HepG2 (cell line): Measurements from ENCODE around the gene UBTF. TPM values are rescaled to one million over a fixed set of nuclear protein-coding genes. Genes with fewer than 3 reads are reported as not detected.
A peak's percentile ranks its signal among the peaks of the same experiment; 100 is the strongest.

Experiments
- ATAC-seq: fragments of 200-7000 bp; cut with Tn5 transposase; 3 replicates; pipeline ENCODE4 v1.9.1; 2020; ENCODE audit warnings: mild to moderate bottlenecking, moderate library complexity
- BruUV-seq: library from RNA; stranded (reverse); fragments of 400-500 nt; replicated peaks from 2 replicates; lab custom pipeline; 2021; lab: Mats Ljungman, UMichigan
- CTCF ChIA-PET: fragments of 300-600 bp; formaldehyde crosslinking; extraction: SDS; loops from one replicate; lab custom pipeline; 2021; ENCODE audit warnings: low total read pairs, inconsistent platforms, low intra/inter-chr PET ratio; lab: Yijun Ruan, JAX
- POLR2A ChIA-PET: fragments of 350-600 bp; sonication (Branson Sonifier 250); formaldehyde crosslinking; loops from one replicate; lab custom pipeline; 2020; ENCODE audit warnings: antibody characterized with exemption, inconsistent platforms; lab: Yijun Ruan, JAX
- DNase-seq: peaks from one replicate; pipeline ENCODE4 v3.0.0-alpha.2; 2015; ENCODE audit warnings: low spot score
- FAIRE-seq: peaks from 3 replicates; lab custom pipeline; 2011; peaks lifted over from hg19 to GRCh38; lab: Jason Lieb, UNC
- H2AFZ ChIP-seq: one replicate; pipeline ENCODE4 v1.6.1; 2011; ENCODE audit warnings: low read length, inconsistent platforms
- H3K27ac ChIP-seq: fragments of 300-600 bp; 3 replicates; pipeline ENCODE4 v1.8.0; 2011; ENCODE audit warnings: mixed run types, mild to moderate bottlenecking, mixed read lengths, low read length, inconsistent platforms; ENCODE audit not compliant: insufficient read depth; ENCODE audit errors: extremely low read length
- H3K27me3 ChIP-seq, 2 experiments: fragments of 200-600 bp in 1 of 2; 2 replicates in 1 of 2; 3 replicates in 1 of 2; pipeline versions ENCODE4 v1.6.0 to v1.8.0; 2011; ENCODE audit warnings: low read length in 2 of 2, mild to moderate bottlenecking in 2 of 2, moderate library complexity in 2 of 2, inconsistent platforms in 1 of 2; ENCODE audit not compliant: insufficient read depth in 2 of 2, control insufficient read depth in 1 of 2
- H3K36me3 ChIP-seq, 2 experiments: fragments of 200-600 bp in 1 of 2; replicated peaks in 1 of 2; 2 replicates in 1 of 2; 3 replicates in 1 of 2; pipeline versions ENCODE4 v1.5.1 to v1.8.0; 2011; ENCODE audit warnings: low read length in 2 of 2, inconsistent platforms in 1 of 2; ENCODE audit not compliant: insufficient read depth in 2 of 2, control insufficient read depth in 1 of 2
- H3K4me1 ChIP-seq: 2 replicates; pipeline ENCODE4 v1.5.1; 2012; ENCODE audit warnings: low read length, inconsistent platforms; ENCODE audit not compliant: insufficient read depth
- H3K4me2 ChIP-seq: 2 replicates; pipeline ENCODE4 v1.6.0; 2011; ENCODE audit warnings: low read depth, low read length, inconsistent platforms
- H3K4me3 ChIP-seq, 3 experiments: fragments of 200-600 bp in 1 of 3; sonication (generic), shearing (Covaris generic) in 1 of 3; replicated peaks in 1 of 3; 2 replicates each; pipeline ENCODE4 v1.5.1; 2011 to 2016; ENCODE audit warnings: low read length in 3 of 3, inconsistent platforms in 2 of 3, low read depth in 2 of 3, mild to moderate bottlenecking in 2 of 3, control low read depth in 1 of 3, mixed read lengths in 1 of 3; ENCODE audit not compliant: insufficient read depth in 1 of 3
- H3K79me2 ChIP-seq: one replicate; pipeline ENCODE4 v1.6.1; 2011; ENCODE audit warnings: low read length, inconsistent platforms; ENCODE audit not compliant: insufficient read depth
- H3K9ac ChIP-seq: 2 replicates; pipeline ENCODE4 v1.6.0; 2011; ENCODE audit warnings: mild to moderate bottlenecking, low read depth, low read length, inconsistent platforms; ENCODE audit not compliant: insufficient read depth
- H3K9me3 ChIP-seq: 2 replicates; pipeline ENCODE4 v1.5.1; 2012; ENCODE audit warnings: mild to moderate bottlenecking, low read length
- H4K20me1 ChIP-seq: 2 replicates; pipeline ENCODE4 v1.6.0; 2011; ENCODE audit warnings: inconsistent platforms, mild to moderate bottlenecking, low read length, moderate library complexity; ENCODE audit not compliant: insufficient read depth
- CEBPB ChIP-seq: IDR thresholded peaks from 2 replicates; pipeline ENCODE4 v1.6.1; 2011; ENCODE audit warnings: low read depth, low read length, improper control_type of control experiment, borderline replicate concordance
- POLR2A ChIP-seq, 2 experiments: IDR thresholded peaks; 2 replicates each; pipeline ENCODE4 v1.6.1; 2011; ENCODE audit warnings: low read depth in 2 of 2, low read length in 2 of 2, mild to moderate bottlenecking in 1 of 2, moderate library complexity in 1 of 2; ENCODE audit not compliant: insufficient read depth in 1 of 2
- SNAI1 ChIP-seq: sonication (generic); formaldehyde crosslinking; IDR thresholded peaks from 2 replicates; pipeline ENCODE4 v1.5.0; 2020; ENCODE audit warnings: mild to moderate bottlenecking, missing genetic modification reagents, borderline replicate concordance
- ZFAT ChIP-seq: sonication (generic); formaldehyde crosslinking; conservative IDR thresholded peaks from 2 replicates; pipeline ENCODE4 v1.8.1; 2023; ENCODE audit warnings: missing genetic modification reagents, inconsistent platforms
- ZNF605 ChIP-seq: sonication (generic); formaldehyde crosslinking; IDR thresholded peaks from 2 replicates; pipeline ENCODE4 v1.8.0; 2022; ENCODE audit warnings: mild to moderate bottlenecking, missing genetic modification reagents
- ZNF761 ChIP-seq: sonication (generic); formaldehyde crosslinking; conservative IDR thresholded peaks from 2 replicates; pipeline ENCODE4 v1.4.0; 2020; ENCODE audit warnings: mild to moderate bottlenecking, missing genetic modification reagents
- WGBS: methylation state at CpG from one replicate; pipeline ENCODE4 v1.1.6; 2017; ENCODE audit warnings: low lambda C conversion rate; 5-methylcytosine and 5-hydroxymethylcytosine counted together
- in situ Hi-C: cut with HindIII; loops from 2 replicates; pipeline ENCODE4 v1.10.0; 2017; ENCODE audit warnings: low pct_unique_long_range_greater_than_20kb; ENCODE audit not compliant: extremely low pct_ligation_motif_present
- intact Hi-C: fragments of 100-400 bp; cut with micrococcal nuclease; formaldehyde crosslinking; loops from one replicate; pipeline ENCODE4 v1.10.0; 2022; ENCODE audit not compliant: unreplicated experiment
- polyA plus RNA-seq, 8 experiments: library from polyadenylated mRNA; depleted of rRNA in 3 of 8; stranded (reverse) in 7 of 8; unstranded in 1 of 8; fragments of >200 nt; fragmentation: Illumina TruSeq in 4 of 8; extraction: Trizol in 4 of 8; gene quantifications; 2 replicates each; pipeline versions ENCODE4 v1.2.1 to v1.2.3, GENCODE V29; 2011 to 2016; ENCODE audit warnings: low read depth in 4 of 8, missing spikeins in 1 of 8, mixed read lengths in 1 of 8; ENCODE audit not compliant: insufficient read depth in 1 of 8
- total RNA-seq, 5 experiments: library from RNA; depleted of rRNA; stranded (reverse); fragments of >200 nt; fragmentation: Illumina TruSeq; extraction: Trizol; gene quantifications; 2 replicates each; pipeline ENCODE4 v1.2.3, GENCODE V29; 2016; ENCODE audit warnings: low read depth in 1 of 5
- TF ChIP-seq, protein P1 (sequence below): sonication (generic); formaldehyde crosslinking; IDR thresholded peaks from 2 replicates; pipeline ENCODE4 v1.5.0; 2020; ENCODE audit warnings: mild to moderate bottlenecking, missing genetic modification reagents
- TF ChIP-seq, protein P2 (sequence below): sonication (generic); formaldehyde crosslinking; IDR thresholded peaks from 2 replicates; pipeline ENCODE4 v1.5.0; 2020; ENCODE audit warnings: missing genetic modification reagents, mild to moderate bottlenecking, borderline replicate concordance

Gene UBTF
- total and polyA plus RNA-seq, 2 of the 13 experiments (the other 11 are each of a cell fraction or from before 2014, with no cell fraction given), result 15.2 to 60.9 TPM

DNA sequence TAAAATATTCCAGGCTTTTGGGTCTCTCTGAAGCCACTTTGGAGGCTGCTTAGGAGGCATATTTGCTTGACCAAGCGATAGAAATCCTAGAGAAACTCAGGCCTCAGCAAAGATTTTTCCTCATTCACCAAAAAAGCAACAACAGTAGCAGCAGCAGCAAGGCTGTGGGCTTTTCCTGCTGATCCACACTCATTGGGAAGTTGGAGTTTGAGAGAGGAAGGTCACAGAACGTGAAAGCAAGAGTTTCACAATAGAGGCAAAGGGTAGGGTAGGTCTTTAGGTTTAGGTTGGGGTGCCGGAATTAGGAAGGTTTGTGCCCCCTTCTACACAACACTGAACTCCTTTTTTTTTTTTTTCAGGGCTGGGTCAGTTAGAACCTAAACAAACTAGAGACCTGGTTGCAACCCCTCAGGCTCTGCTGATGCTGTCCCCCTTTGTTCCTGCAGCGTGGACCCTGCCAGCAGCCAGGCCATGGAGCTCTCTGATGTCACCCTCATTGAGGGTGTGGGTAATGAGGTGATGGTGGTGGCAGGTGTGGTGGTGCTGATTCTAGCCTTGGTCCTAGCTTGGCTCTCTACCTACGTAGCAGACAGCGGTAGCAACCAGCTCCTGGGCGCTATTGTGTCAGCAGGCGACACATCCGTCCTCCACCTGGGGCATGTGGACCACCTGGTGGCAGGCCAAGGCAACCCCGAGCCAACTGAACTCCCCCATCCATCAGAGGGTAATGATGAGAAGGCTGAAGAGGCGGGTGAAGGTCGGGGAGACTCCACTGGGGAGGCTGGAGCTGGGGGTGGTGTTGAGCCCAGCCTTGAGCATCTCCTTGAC, 30.7 kb downstream of the UBTF start:
- peaks cover 33% of the 10 kb centered on the region for H3K4me1 ChIP-seq
- peaks cover 30% of the 10 kb centered on the region for H3K79me2 ChIP-seq
- CTCF ChIA-PET, result no interaction called here
- no TSS peak for BruUV-seq
- no peak for FAIRE-seq
- H3K4me3 ChIP-seq, result no peak overlapping the region
- intact Hi-C loops, result no loop called here
- in situ Hi-C loops, result loop anchor here (10.0 kb wide), 1 partner anchor 56 kb away; no protein-coding TSS in a partner anchor
- no peaks in the 10 kb centered on the region; a peak in 1 of 5 replicates for H3K27me3 ChIP-seq
- peak overlapping the region; percentile 90; the same call in 1 of the 2 replicates for H3K9ac ChIP-seq
- no peak overlapping the region for H2AFZ ChIP-seq
- no peaks in the 10 kb centered on the region for H3K9me3 ChIP-seq
- DNase-seq, result no peak
- POLR2A ChIA-PET, result interaction anchor here (1.5 kb wide), 1 partner anchor 10 kb away, joined by 8 read pairs; the partner anchor contains the start of gene ATXN7L3
- peaks cover 5 to 23% of the 10 kb centered on the region in 2 experiments for H3K36me3 ChIP-seq
- H3K4me2 ChIP-seq, result no peak overlapping the region; the same call in 1 of the 2 replicates
- 0 out of 2 replicates have a peak, but pooled peaks cover 5% of the 10 kb centered on the region for H4K20me1 ChIP-seq
- ATAC-seq, result no peak
- H3K27ac ChIP-seq, result no peak overlapping the region
- no peak for TF ChIP-seq ZNF761 (CRISPR knock-in tag)
- TF ChIP-seq CEBPB, result 0 out of 2 replicates have a peak, but pooled peaks have one; percentile 7
- no peak for TF ChIP-seq ZFAT (CRISPR knock-in tag)
- TF ChIP-seq, protein P1, sequence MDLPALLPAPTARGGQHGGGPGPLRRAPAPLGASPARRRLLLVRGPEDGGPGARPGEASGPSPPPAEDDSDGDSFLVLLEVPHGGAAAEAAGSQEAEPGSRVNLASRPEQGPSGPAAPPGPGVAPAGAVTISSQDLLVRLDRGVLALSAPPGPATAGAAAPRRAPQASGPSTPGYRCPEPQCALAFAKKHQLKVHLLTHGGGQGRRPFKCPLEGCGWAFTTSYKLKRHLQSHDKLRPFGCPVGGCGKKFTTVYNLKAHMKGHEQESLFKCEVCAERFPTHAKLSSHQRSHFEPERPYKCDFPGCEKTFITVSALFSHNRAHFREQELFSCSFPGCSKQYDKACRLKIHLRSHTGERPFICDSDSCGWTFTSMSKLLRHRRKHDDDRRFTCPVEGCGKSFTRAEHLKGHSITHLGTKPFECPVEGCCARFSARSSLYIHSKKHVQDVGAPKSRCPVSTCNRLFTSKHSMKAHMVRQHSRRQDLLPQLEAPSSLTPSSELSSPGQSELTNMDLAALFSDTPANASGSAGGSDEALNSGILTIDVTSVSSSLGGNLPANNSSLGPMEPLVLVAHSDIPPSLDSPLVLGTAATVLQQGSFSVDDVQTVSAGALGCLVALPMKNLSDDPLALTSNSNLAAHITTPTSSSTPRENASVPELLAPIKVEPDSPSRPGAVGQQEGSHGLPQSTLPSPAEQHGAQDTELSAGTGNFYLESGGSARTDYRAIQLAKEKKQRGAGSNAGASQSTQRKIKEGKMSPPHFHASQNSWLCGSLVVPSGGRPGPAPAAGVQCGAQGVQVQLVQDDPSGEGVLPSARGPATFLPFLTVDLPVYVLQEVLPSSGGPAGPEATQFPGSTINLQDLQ (CRISPR knock-in tag), result no peak
- peak in 1 of 2 experiments; percentile 12; a peak in 1 of 4 replicates for TF ChIP-seq POLR2A (IDR thresholded peaks at IDR 0.05; ENCODE audit: insufficient read depth in 1 of 2, low read depth in 2 of 2, low read length in 2 of 2)
- TF ChIP-seq ZNF605, result no peak
- no peak for TF ChIP-seq SNAI1 (CRISPR knock-in tag)
- TF ChIP-seq, protein P2, sequence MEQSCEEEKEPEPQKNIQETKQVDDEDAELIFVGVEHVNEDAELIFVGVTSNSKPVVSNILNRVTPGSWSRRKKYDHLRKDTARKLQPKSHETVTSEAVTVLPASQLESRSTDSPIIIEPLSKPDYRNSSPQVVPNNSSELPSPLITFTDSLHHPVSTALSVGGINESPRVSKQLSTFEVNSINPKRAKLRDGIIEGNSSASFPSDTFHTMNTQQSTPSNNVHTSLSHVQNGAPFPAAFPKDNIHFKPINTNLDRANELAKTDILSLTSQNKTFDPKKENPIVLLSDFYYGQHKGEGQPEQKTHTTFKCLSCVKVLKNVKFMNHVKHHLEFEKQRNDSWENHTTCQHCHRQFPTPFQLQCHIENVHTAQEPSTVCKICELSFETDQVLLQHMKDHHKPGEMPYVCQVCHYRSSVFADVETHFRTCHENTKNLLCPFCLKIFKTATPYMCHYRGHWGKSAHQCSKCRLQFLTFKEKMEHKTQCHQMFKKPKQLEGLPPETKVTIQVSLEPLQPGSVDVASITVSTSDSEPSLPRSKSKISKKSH (CRISPR knock-in tag), result 0 out of 2 replicates have a peak, but pooled peaks have one; percentile 17
- 96% methylated on average over 9 of the region's 12 CpGs for WGBS
